ENCODE results near the gene CYP1A1.
"Not testable (repeated sequence)": the region's sequence is repeated elsewhere in the genome, so short reads cannot be mapped to it uniquely, and the experiment has no call there.

The CYP1A1 gene

GRCh38 chr15:74725225-74725774 lies at the start of gene CYP1A1:
TSS of gene CYP1A1 (minus strand) at chr15:74725528. CDS start at chr15:74723097, 2,431 bp downstream.
- DNase-seq (ENCODE audit: low spot score) (peak; percentile 31), FAIRE-seq (no peak)

- no peak for DNase-seq (ENCODE audit: low spot score)
- FAIRE-seq: no peak
These were observed 48.5 kb upstream of the CYP1A1 start for GRCh38 chr15:74773731-74774252.

GRCh38 chr15:74773329-74773728 lies 48.0 kb upstream of the CYP1A1 start:
- DNase-seq (ENCODE audit: low spot score) (no peak), FAIRE-seq (no peak)

GRCh38 chr15:74770211-74770903 lies 45.0 kb upstream of the CYP1A1 start:
- DNase-seq (ENCODE audit: low spot score) (no peak), FAIRE-seq (no peak)

GRCh38 chr15:74769463-74770025 lies 44.2 kb upstream of the CYP1A1 start:
- DNase-seq (ENCODE audit: low spot score) (no peak), FAIRE-seq (no peak)

GRCh38 chr15:74768771-74769342 lies 43.5 kb upstream of the CYP1A1 start:
- DNase-seq (ENCODE audit: low spot score) (peak; percentile 74), FAIRE-seq (no peak)

GRCh38 chr15:74768099-74768770 lies 42.9 kb upstream of the CYP1A1 start:
- FAIRE-seq (no peak), DNase-seq (ENCODE audit: low spot score) (no peak)

GRCh38 chr15:74767167-74768098 lies 42.1 kb upstream of the CYP1A1 start:
- FAIRE-seq (no peak), DNase-seq (ENCODE audit: low spot score) (no peak)

GRCh38 chr15:74763416-74763815 lies 38.1 kb upstream of the CYP1A1 start:
- no peak for FAIRE-seq
- DNase-seq (ENCODE audit: low spot score): no peak

- DNase-seq (ENCODE audit: low spot score) (no peak), FAIRE-seq (no peak)
These were observed 37.4 kb upstream of the CYP1A1 start for GRCh38 chr15:74762791-74763150.

- FAIRE-seq (no peak), DNase-seq (ENCODE audit: low spot score) (no peak)
These were observed 33.4 kb upstream of the CYP1A1 start for GRCh38 chr15:74758736-74759135.

- DNase-seq (ENCODE audit: low spot score) (no peak), FAIRE-seq (no peak)
These were observed 29.4 kb upstream of the CYP1A1 start for GRCh38 chr15:74754593-74755215.

GRCh38 chr15:74752531-74752930 lies 27.2 kb upstream of the CYP1A1 start:
- DNase-seq (ENCODE audit: low spot score) (peak; percentile 24), FAIRE-seq (no peak)

GRCh38 chr15:74752011-74752410 lies 26.7 kb upstream of the CYP1A1 start:
- DNase-seq (ENCODE audit: low spot score): no peak
- FAIRE-seq: no peak

- FAIRE-seq (no peak), DNase-seq (ENCODE audit: low spot score) (no peak)
These were observed 25.4 kb upstream of the CYP1A1 start for GRCh38 chr15:74750751-74751150.

GRCh38 chr15:74749832-74750231 lies 24.5 kb upstream of the CYP1A1 start:
- no peak for DNase-seq (ENCODE audit: low spot score)
- FAIRE-seq: no peak

- DNase-seq (ENCODE audit: low spot score): no peak
- FAIRE-seq: no peak
These were observed 23.1 kb upstream of the CYP1A1 start, which contains the start of gene CYP1A2 for GRCh38 chr15:74748322-74748946. TSS of gene CYP1A2 (plus strand) at chr15:74748845. CDS start at chr15:74749739, 894 bp downstream.

GRCh38 chr15:74746389-74746788 lies 21.1 kb upstream of the CYP1A1 start:
- DNase-seq (ENCODE audit: low spot score) (no peak), FAIRE-seq (no peak)

- DNase-seq (ENCODE audit: low spot score): no peak
- no peak for FAIRE-seq
These were observed 17.1 kb upstream of the CYP1A1 start for GRCh38 chr15:74742422-74742821.

- FAIRE-seq; DNase-seq (ENCODE audit: low spot score): not testable (repeated sequence)
These were observed 12.9 kb upstream of the CYP1A1 start for GRCh38 chr15:74738239-74738638.

All from urothelium cell line (cell line).